Ishikawa (cell line): Measurements from ENCODE around the gene NDRG3.

ENCODE experiments used
- CEBPB ChIP-seq: IDR thresholded peaks from 2 replicates; pipeline ENCODE4 v1.6.1; 2012
- CREB1 ChIP-seq: IDR thresholded peaks from 2 replicates; pipeline ENCODE4 v1.6.1; 2012; ENCODE audit warnings: low read depth
- EGR1 ChIP-seq: IDR thresholded peaks from 2 replicates; pipeline ENCODE4 v1.6.1; 2012
- EP300 ChIP-seq: IDR thresholded peaks from 2 replicates; pipeline ENCODE4 v1.6.1; 2012; ENCODE audit warnings: borderline replicate concordance
- FOXM1 ChIP-seq: IDR thresholded peaks from 2 replicates; pipeline ENCODE4 v1.6.1; 2012; ENCODE audit warnings: low read depth, borderline replicate concordance
- NFIC ChIP-seq: IDR thresholded peaks from 2 replicates; pipeline ENCODE4 v1.6.1; 2012
- RAD21 ChIP-seq: IDR thresholded peaks from 2 replicates; pipeline ENCODE4 v1.6.1; 2012; ENCODE audit warnings: low read depth
- TAF1 ChIP-seq: IDR thresholded peaks from 2 replicates; pipeline ENCODE4 v1.6.1; 2012; ENCODE audit warnings: low read depth, mild to moderate bottlenecking
- TCF12 ChIP-seq: IDR thresholded peaks from 2 replicates; pipeline ENCODE4 v1.6.1; 2012; ENCODE audit warnings: low read depth
- TEAD4 ChIP-seq: IDR thresholded peaks from 2 replicates; pipeline ENCODE4 v1.6.1; 2012
- YY1 ChIP-seq: IDR thresholded peaks from 2 replicates; pipeline ENCODE4 v1.6.1; 2012; ENCODE audit warnings: low read depth
- ZBTB7A ChIP-seq: IDR thresholded peaks from 2 replicates; pipeline ENCODE4 v1.6.1; 2012; ENCODE audit warnings: low read depth
- TF ChIP-seq, protein P1 (sequence below): IDR thresholded peaks from 2 replicates; pipeline ENCODE4 v1.6.1; 2012
- TF ChIP-seq, protein P2 (sequence below): IDR thresholded peaks from 2 replicates; pipeline ENCODE4 v1.6.1; 2012
- TF ChIP-seq, protein P3 (sequence below): IDR thresholded peaks from 2 replicates; pipeline ENCODE4 v1.6.1; 2012; ENCODE audit warnings: low read depth, mild to moderate bottlenecking

The NDRG3 gene

DNA sequence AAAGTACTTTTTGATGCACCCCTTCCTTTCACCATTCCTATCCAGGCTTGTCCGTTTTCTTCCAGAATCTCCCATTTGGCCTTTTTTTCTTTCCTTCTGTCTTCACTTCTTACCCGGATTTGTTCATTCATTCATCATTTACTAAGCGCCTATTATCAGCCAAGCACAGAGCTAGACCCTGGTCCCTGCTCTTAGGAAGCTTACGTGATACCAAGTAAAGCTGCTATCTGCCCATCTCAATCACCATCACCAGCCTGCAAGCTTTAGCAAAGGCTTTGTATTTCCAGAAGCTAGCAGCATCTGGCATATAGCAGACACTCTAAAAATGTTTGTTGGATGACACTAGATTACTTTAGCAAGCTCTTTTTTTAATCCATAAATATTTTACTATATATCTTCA, 4.8 kb downstream of the NDRG3 start:
- no peak for TF ChIP-seq FOXM1
- no peak for TF ChIP-seq CREB1
- TF ChIP-seq YY1: no peak
- no peak for TF ChIP-seq ZBTB7A
- TF ChIP-seq CEBPB: no peak
- TF ChIP-seq NFIC: no peak
- no peak for TF ChIP-seq RAD21
- TF ChIP-seq, protein P1, sequence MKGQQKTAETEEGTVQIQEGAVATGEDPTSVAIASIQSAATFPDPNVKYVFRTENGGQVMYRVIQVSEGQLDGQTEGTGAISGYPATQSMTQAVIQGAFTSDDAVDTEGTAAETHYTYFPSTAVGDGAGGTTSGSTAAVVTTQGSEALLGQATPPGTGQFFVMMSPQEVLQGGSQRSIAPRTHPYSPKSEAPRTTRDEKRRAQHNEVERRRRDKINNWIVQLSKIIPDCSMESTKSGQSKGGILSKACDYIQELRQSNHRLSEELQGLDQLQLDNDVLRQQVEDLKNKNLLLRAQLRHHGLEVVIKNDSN: no peak
- TF ChIP-seq, protein P2, sequence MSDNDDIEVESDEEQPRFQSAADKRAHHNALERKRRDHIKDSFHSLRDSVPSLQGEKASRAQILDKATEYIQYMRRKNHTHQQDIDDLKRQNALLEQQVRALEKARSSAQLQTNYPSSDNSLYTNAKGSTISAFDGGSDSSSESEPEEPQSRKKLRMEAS: no peak
- TF ChIP-seq, protein P3, sequence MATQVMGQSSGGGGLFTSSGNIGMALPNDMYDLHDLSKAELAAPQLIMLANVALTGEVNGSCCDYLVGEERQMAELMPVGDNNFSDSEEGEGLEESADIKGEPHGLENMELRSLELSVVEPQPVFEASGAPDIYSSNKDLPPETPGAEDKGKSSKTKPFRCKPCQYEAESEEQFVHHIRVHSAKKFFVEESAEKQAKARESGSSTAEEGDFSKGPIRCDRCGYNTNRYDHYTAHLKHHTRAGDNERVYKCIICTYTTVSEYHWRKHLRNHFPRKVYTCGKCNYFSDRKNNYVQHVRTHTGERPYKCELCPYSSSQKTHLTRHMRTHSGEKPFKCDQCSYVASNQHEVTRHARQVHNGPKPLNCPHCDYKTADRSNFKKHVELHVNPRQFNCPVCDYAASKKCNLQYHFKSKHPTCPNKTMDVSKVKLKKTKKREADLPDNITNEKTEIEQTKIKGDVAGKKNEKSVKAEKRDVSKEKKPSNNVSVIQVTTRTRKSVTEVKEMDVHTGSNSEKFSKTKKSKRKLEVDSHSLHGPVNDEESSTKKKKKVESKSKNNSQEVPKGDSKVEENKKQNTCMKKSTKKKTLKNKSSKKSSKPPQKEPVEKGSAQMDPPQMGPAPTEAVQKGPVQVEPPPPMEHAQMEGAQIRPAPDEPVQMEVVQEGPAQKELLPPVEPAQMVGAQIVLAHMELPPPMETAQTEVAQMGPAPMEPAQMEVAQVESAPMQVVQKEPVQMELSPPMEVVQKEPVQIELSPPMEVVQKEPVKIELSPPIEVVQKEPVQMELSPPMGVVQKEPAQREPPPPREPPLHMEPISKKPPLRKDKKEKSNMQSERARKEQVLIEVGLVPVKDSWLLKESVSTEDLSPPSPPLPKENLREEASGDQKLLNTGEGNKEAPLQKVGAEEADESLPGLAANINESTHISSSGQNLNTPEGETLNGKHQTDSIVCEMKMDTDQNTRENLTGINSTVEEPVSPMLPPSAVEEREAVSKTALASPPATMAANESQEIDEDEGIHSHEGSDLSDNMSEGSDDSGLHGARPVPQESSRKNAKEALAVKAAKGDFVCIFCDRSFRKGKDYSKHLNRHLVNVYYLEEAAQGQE: no peak
- TF ChIP-seq TEAD4: no peak
- TF ChIP-seq TCF12: no peak
- no peak for TF ChIP-seq EP300
- TF ChIP-seq EGR1: no peak

DNA sequence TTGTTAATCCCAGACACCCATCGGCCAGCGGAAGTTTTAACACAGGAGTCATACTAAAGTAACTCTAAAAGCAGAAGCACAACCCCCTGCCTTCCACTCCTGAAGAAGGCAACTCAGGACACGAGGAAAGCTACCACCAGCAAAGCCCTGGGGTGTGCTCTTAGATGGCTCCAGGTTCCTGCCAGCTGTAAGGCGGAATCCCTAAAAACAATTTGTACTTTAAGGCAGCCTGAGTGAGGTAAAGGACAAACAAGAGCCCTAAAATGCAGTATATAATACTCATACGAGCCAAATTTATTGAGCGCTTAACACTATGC, 8.7 kb downstream of the NDRG3 start:
- TF ChIP-seq NFIC (no peak), TEAD4 (no peak), EGR1 (no peak), TCF12 (no peak), TAF1 (no peak), ZBTB7A (no peak), YY1 (no peak), FOXM1 (no peak), CEBPB (no peak), EP300 (no peak), RAD21 (no peak), CREB1 (no peak)
- TF ChIP-seq, protein P2: no peak
- TF ChIP-seq, protein P3: no peak
- TF ChIP-seq, protein P1: no peak

DNA sequence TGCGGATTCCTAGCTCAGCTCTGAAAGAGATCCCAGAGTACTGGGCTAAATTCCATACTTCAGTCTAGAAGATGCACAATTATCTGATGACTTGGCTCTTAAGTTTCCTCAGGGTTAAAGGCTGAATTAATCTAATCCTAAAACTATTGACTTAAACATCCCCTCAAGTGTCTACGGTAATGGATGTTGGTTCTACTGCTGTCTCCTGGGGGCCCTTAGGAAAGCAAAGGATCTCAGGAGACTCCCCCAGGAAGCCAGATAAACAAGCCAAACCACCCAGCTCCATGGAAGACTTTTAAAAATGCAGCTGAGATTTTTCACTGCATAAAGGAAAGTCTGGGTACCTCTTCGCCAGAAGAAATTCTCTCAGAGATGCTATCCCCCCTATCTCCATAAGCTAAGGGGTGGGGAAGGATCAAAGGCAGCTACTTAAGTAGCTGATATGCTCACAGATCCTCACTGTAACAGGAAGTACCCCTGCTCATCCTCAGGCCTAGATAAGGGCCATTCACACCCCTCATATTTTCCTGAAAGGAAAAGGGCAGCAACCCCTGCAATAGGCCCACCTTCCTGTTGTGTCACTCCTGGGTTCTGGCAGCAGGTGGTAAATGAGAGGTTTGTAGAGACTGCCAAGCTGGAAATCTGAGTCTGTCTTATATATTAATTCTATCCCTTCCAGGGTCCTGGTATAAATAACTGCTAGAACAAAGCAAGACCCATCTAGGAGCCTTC, 9.3 kb downstream of the NDRG3 start:
- TF ChIP-seq ZBTB7A: no peak
- TF ChIP-seq, protein P1: no peak

DNA sequence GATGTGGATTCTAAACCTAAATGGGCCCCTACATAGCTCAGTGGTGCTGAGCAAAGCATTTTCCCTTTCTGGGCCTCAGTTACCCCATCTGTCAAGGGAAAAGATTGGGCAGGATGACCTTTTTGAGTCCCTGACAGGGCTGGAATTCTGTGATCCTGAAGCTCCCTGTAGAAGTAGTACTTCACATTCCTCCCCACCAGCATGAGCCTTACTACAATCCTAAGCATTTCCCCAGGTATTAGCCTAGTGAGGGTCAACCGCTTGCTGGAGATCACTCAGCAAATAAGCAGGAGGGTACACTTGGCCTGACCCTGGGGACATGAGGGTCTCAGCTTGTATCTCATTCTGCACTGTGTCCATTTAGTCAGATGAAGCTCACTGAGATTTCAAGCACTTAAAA, 13.4 kb downstream of the NDRG3 start:
- TF ChIP-seq, protein P2: no peak
- TF ChIP-seq ZBTB7A (no peak), TCF12 (no peak), RAD21 (no peak), TEAD4 (no peak), FOXM1 (no peak), CEBPB (no peak), EP300 (no peak), TAF1 (no peak), EGR1 (no peak), CREB1 (no peak), NFIC (no peak)

DNA sequence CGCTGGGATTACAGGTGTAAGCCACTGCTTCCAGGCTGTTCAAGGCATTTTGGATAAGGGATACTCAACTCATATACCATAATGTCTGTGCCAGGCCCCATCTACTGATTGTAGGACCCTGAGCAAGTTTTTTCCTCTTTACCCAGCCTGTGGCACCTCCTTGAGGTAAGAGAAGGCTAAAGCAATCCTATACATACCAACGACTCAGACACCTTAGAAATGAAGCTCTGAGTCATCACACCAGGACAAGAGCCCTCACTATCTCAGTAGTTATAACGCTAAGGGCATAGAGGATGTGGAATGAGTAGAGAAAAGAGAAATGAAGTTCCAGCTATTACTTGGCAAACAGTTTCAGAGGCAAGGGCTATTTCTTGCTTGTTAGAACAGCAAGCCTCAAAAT, 16.9 kb downstream of the NDRG3 start:
- TF ChIP-seq EP300 (no peak), RAD21 (peak; percentile 43), YY1 (no peak), FOXM1 (no peak), TCF12 (no peak)
